Measurements from ENCODE around the gene CCDC85B. TPM values are rescaled to one million over a fixed set of nuclear protein-coding genes. Genes with fewer than 3 reads are reported as not detected.

The CCDC85B gene
- 83.5 and 102 TPM in 2 replicates for total RNA-seq

GRCh38 chr11:65890324-65891218, at the start of gene CCDC85B:
Gene CCDC85B, plus strand, starts transcription at chr11:65890673. Its CDS starts 111 bp downstream, at chr11:65890784.

GRCh38 chr11:65857853-65858680, 32.4 kb upstream of the CCDC85B start, which contains the start of gene CFL1:
Gene CFL1, minus strand, starts transcription at chr11:65858180. Its CDS starts 81 bp downstream, at chr11:65858099.

GRCh38 chr11:65860278-65861164, 30.0 kb upstream of the CCDC85B start, which contains the start of gene MUS81:
Gene MUS81, plus strand, starts transcription at chr11:65860433. Its CDS starts 321 bp downstream, at chr11:65860754.

GRCh38 chr11:65872586-65873317, 17.7 kb upstream of the CCDC85B start, which contains the start of gene EFEMP2:
Gene EFEMP2, minus strand, starts transcription at chr11:65872800. Its CDS starts 446 bp downstream, at chr11:65872354.

GRCh38 chr11:65879617-65880016, 10.9 kb upstream of the CCDC85B start, which contains the start of gene CTSW:
Gene CTSW, plus strand, starts transcription at chr11:65879837. Its CDS starts 18 bp downstream, at chr11:65879855.

GRCh38 chr11:65888163-65888814, 2.2 kb upstream of the CCDC85B start, which contains the start of gene FIBP:
Gene FIBP, minus strand, starts transcription at chr11:65888471. Its CDS starts 53 bp downstream, at chr11:65888418.

GRCh38 chr11:65900125-65900898, 9.8 kb downstream of the CCDC85B start, which contains the start of gene FOSL1:
Gene FOSL1, minus strand, starts transcription at chr11:65900388. Its CDS starts 49 bp downstream, at chr11:65900339.

GRCh38 chr11:65918211-65919140, 28.0 kb downstream of the CCDC85B start, which contains the start of gene C11orf68:
Gene C11orf68, minus strand, starts transcription at chr11:65919062. Its CDS starts 31 bp downstream, at chr11:65919031.

GRCh38 chr11:65919141-65919572, 28.7 kb downstream of the CCDC85B start, which contains the start of gene DRAP1:
Gene DRAP1, plus strand, starts transcription at chr11:65919426. Its CDS starts 76 bp downstream, at chr11:65919502.

Other genes with a start within 250 kb of the CCDC85B start
- gene RELA, start 227.8 kb upstream of the CCDC85B start, total RNA-seq = 16.1 and 26.0 TPM in 2 replicates
- 37.5 and 39.5 TPM in 2 replicates for gene KAT5, start 178.4 kb upstream of the CCDC85B start, total RNA-seq
- gene RNASEH2C, start 169.9 kb upstream of the CCDC85B start, total RNA-seq = 47.5 and 48.0 TPM in 2 replicates
- 5.5 and 8.0 TPM in 2 replicates for gene AP5B1, start 109.7 kb upstream of the CCDC85B start, total RNA-seq
- not detected in 2 replicates for gene OVOL1, start 103.6 kb upstream of the CCDC85B start, total RNA-seq
- gene SNX32, start 56.7 kb upstream of the CCDC85B start, total RNA-seq = 0.36 and 0.38 TPM in 2 replicates
- gene CFL1, start 32.5 kb upstream of the CCDC85B start, total RNA-seq = 1,607 and 1,727 TPM in 2 replicates
- 43.1 and 58.9 TPM in 2 replicates for gene MUS81, start 30.2 kb upstream of the CCDC85B start, total RNA-seq
- gene EFEMP2, start 17.9 kb upstream of the CCDC85B start, total RNA-seq = 31.4 and 48.0 TPM in 2 replicates
- not detected in 2 replicates for gene CTSW, start 10.8 kb upstream of the CCDC85B start, total RNA-seq
- 156 and 220 TPM in 2 replicates for gene FIBP, start 2.2 kb upstream of the CCDC85B start, total RNA-seq
- gene FOSL1, start 9.7 kb downstream of the CCDC85B start, total RNA-seq = 7.4 and 10.2 TPM in 2 replicates
- gene C11orf68, start 28.4 kb downstream of the CCDC85B start, total RNA-seq = 11.2 and 19.3 TPM in 2 replicates
- 215 and 233 TPM in 2 replicates for gene DRAP1, start 28.8 kb downstream of the CCDC85B start, total RNA-seq
- under 0.01 TPM in 1 of 2 replicates, not detected in the other for gene TSGA10IP, start 54.8 kb downstream of the CCDC85B start, total RNA-seq
- gene SART1, start 71.1 kb downstream of the CCDC85B start, total RNA-seq = 64.8 TPM in 2 replicates
- 32.8 and 37.5 TPM in 2 replicates for gene EIF1AD, start 111.5 kb downstream of the CCDC85B start, total RNA-seq
- 17.5 and 25.1 TPM in 2 replicates for gene BANF1, start 111.8 kb downstream of the CCDC85B start, total RNA-seq
- 0.09 and 0.56 TPM in 2 replicates for gene CST6, start 121.3 kb downstream of the CCDC85B start, total RNA-seq
- gene CATSPER1, start 135.8 kb downstream of the CCDC85B start, total RNA-seq = 0.09 TPM in 2 replicates
- gene GAL3ST3, start 158.5 kb downstream of the CCDC85B start, total RNA-seq = not detected in 2 replicates
- 106 and 108 TPM in 2 replicates for gene SF3B2, start 161.7 kb downstream of the CCDC85B start, total RNA-seq
- gene PACS1, start 179.6 kb downstream of the CCDC85B start, total RNA-seq = 18.6 and 39.6 TPM in 2 replicates

Measured in endothelial cell of coronary artery (primary cell).